ENCODE data around the gene ST6GAL1.
A peak's percentile ranks its signal among the peaks of the same experiment; 100 is the strongest.
"Not testable (repeated sequence)": the region's sequence is repeated elsewhere in the genome, so short reads cannot be mapped to it uniquely, and the experiment has no call there.

Gene ST6GAL1

DNA sequence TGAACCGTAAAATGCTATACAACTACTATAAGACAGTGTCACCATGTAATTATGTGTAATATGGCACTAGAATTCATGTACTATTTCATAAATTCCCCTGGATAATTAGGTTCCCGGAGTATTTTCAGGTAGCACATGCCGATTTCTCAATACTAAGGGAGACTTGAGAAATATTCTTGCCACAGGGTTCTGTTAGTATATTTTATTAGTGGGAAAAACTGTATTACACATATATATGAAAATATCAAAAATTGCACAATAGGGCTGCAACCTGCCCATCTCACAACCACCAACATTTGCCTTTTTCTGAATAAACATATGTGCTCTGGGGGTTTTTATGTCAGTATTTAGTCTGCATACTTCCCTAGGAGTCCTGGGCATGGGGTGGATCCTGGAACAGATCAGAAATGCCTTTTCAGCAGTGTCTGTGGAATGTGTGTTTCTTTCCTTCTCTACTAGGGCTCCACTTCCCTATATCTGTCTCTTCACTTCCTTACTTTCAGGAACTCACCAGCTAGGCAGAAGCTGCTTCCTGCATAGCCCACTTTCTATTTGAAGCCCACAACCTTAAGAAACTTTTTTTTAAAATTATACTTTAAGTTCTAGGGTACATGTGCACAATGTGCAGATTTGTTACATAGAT is 121.5 kb downstream of the ST6GAL1 start:
- TF ChIP-seq, protein P1, sequence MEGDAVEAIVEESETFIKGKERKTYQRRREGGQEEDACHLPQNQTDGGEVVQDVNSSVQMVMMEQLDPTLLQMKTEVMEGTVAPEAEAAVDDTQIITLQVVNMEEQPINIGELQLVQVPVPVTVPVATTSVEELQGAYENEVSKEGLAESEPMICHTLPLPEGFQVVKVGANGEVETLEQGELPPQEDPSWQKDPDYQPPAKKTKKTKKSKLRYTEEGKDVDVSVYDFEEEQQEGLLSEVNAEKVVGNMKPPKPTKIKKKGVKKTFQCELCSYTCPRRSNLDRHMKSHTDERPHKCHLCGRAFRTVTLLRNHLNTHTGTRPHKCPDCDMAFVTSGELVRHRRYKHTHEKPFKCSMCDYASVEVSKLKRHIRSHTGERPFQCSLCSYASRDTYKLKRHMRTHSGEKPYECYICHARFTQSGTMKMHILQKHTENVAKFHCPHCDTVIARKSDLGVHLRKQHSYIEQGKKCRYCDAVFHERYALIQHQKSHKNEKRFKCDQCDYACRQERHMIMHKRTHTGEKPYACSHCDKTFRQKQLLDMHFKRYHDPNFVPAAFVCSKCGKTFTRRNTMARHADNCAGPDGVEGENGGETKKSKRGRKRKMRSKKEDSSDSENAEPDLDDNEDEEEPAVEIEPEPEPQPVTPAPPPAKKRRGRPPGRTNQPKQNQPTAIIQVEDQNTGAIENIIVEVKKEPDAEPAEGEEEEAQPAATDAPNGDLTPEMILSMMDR (IDR thresholded peaks at IDR 0.05; ENCODE audit: insufficient read depth, low read depth, low read length, missing control alignments), result no peak

DNA sequence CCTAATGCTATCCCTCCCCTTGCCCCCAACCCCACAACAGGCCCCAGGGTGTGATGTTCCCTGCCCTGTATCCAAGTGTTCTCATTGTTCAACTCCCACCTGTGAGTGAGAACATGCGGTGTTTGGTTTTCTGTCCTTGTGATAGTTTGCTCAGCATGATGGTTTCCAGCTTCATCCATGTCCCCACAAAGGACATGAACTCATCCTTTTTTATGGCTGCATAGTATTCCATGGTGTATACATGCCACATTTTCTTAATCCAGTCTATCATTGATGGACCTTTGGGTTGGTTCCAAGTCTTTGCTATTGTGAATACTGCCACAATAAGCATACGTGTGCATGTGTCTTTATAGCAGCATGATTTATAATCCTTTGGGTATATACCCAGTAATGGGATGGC is 122.1 kb downstream of the ST6GAL1 start:
- not testable (repeated sequence) for DNase-seq (ENCODE audit: low read depth); H3K4me3 ChIP-seq (ENCODE audit: low read depth, low read length)

More for the DNA sequence above, 121.5 kb downstream of the ST6GAL1 start:
- no peak for DNase-seq (ENCODE audit: low read depth)
- no peak overlapping the region for H3K4me3 ChIP-seq (ENCODE audit: low read depth, low read length)

DNA sequence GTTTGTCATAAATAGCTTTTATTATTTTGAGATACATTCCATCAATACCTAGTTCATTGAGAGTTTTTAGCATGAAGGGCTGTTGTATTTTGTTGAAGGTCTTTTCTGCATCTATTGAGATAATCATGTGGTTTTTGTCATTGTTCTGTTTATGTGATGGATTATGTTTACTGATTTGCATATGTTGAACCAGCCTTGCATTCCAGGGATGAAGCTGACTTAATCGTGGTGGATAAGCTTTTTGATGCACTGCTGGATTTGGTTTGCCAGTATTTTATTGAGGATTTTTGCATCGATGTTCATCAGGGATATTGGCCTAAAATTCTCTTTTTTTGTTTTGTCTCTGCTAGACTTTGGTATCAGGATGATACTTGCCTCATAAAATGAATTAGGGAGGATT is 124.1 kb downstream of the ST6GAL1 start:
- not testable (repeated sequence) for H3K4me3 ChIP-seq (ENCODE audit: low read depth, low read length); DNase-seq (ENCODE audit: low read depth)

DNA sequence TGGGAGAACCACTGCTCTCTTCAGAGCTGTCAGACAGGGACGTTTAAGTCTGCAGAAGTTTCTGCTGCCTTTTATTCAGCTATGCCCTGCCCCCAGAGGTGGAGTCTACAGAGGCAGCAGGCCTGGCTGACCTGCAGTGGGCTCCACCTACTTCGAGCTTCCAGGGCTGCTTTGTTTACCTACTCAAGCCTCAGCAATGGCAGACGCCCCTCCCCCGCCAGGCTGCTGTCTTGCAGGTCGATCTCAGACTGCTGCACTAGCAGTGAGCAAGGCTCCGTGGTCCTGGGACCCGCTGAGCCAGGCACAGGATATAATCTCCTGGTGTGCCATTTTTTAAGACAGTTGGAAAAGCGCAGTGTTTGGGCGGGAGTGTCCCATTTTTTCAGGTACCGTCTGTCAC is 127.5 kb downstream of the ST6GAL1 start:
- not testable (repeated sequence) for H3K4me3 ChIP-seq (ENCODE audit: low read depth, low read length); DNase-seq (ENCODE audit: low read depth)

DNA sequence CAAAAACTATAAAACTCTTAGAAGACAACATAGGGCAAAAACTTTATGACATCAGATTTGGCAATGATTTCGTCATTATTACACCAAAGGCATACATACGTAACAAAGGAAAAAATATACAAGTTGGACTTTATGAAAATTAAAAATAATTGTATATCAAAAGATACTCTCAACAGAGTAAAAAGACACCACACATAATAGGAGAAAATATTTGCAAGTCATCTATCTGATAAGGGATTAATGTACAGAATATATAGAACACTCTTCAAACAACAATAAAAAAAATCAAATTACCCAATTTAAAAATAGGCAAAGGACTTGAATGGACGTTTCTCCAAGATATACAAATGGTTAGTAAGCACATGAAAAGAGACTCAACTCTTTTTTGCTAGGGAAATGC is 131.4 kb downstream of the ST6GAL1 start:
- no peak overlapping the region for H3K4me3 ChIP-seq (ENCODE audit: low read depth, low read length)
- TF ChIP-seq, protein P1 (IDR thresholded peaks at IDR 0.05; ENCODE audit: insufficient read depth, low read depth, low read length, missing control alignments), result no peak
- no peak for DNase-seq (ENCODE audit: low read depth)

DNA sequence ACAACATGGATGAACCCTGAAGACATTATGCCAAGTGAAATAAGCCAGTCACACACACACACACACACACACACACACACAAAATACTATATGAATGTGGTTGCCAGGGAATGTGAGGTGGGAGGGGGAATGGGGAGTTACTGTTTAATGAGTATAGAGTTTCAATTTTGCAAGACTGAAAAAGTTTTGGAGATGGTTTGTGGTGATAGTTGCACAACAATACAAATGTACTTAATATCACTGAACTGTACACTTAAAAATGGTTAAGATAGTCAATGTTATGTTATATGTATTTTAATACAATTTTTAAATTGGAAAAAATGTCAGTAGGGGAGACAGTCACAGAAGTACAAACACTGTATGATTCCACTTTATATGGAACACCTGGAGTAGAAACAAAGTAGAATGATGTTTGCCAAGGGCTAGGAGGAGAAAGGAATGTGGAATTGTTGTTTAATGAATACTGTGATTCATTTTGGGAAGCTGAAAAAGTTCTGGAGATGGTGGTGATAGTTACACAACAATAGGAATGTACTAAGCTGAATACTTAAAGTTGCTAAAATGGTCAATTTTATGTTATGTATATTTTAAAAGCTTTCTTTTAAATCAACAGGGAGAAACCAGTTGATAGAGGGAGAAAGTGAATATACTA is 132.3 kb downstream of the ST6GAL1 start:
- H3K4me3 ChIP-seq (ENCODE audit: low read depth, low read length), result no peak overlapping the region
- peak; percentile 24 for DNase-seq (ENCODE audit: low read depth)
- TF ChIP-seq, protein P1 (IDR thresholded peaks at IDR 0.05; ENCODE audit: insufficient read depth, low read depth, low read length, missing control alignments), result no peak

DNA sequence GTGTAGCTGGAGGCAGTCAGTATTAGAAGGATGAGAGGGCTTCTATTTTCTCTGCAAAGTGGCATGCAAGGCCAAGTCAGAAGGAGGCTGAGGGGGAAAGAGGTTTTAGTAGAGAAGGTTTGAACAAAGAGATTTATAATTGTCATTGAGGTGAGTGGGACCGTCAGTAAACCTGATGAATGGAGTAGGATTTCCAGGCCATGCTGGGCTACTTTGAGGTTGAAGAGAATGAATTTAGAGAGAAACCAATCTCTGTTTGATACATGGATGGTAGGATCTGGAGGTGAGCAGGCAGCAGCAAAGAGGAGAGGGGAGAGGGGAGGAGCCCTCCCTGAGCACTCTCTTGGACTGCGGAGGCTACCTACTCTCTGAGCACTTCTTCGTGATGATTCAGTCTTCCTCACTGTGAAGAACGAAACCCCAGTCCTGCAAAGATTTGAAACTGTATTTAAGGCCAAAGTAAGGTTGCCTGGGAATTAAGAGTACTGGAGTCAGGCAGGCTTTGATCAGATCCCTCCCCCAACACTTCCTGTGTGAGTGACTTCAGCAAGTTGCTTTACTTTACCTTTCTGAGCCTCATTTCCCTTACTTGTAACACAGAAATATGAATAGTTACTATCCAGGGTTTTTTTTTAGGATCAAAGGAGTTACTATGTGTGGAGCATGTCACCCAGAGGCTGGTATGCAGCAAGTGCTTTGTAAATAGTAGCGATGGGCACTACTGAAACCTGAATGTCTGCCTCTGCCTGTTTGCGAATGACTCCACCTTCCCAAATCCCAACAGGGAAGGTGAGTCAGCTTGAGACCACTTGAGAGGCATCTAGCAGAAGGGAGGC is 133.2 kb downstream of the ST6GAL1 start:
- TF ChIP-seq, protein P1 (IDR thresholded peaks at IDR 0.05; ENCODE audit: insufficient read depth, low read depth, low read length, missing control alignments), result no peak
- H3K4me3 ChIP-seq (ENCODE audit: low read depth, low read length), result peak overlapping the region; percentile 11; the same call in 1 of the 2 replicates
- DNase-seq (ENCODE audit: low read depth), result peak; percentile 66

DNA sequence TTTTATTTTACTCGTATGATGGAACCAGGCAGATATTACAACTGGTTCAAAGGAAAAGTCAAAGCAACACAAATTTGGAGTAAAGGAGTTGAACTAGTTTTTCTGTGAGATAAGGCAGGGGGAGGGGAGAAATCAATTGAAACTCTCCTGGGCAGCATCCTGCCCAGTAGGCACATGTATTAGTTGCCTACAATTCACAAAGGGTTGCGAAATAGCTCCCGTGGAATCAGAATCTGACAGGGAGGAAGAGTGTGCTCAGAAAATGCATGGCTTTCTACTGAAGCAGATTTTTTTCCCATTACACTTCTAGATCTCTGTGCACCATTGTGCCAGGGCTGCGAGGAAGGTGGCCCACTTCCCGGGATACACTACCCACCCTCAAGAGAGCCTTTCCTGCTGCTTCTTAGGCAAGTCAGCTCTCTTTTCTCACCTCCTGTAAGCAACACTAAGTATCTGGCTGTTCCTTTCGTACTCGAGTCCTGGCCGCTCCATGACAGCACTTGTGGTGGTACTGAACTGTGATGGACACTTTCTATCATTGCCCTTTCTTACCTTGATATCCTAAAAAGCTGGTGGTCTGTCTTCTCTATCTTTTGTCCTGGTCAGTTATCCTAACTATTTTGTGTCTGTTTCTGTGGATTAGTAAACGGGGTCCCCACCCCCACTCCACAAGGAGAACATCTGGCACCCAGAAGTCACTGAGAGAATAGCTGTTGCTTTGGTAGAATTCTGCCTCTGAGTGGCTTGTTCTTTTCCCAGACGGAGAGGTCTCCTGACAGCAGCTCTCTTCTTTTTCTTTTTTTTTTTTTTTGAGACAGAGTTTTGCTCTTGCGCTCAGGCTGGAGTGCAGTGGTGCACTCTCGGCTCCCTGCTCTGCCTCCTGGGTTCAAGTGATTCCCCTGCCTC is 134.1 kb downstream of the ST6GAL1 start:
- H3K4me3 ChIP-seq (ENCODE audit: low read depth, low read length), result peak overlapping the region; percentile 21
- peak; percentile 30 for DNase-seq (ENCODE audit: low read depth)
- TF ChIP-seq, protein P1 (IDR thresholded peaks at IDR 0.05; ENCODE audit: insufficient read depth, low read depth, low read length, missing control alignments), result no peak
